GM18505 (cell line): ENCODE results near the gene SELENOF.
"Not testable (repeated sequence)": the region's sequence is repeated elsewhere in the genome, so short reads cannot be mapped to it uniquely, and the experiment has no call there.

Experiments used
- ATAC-seq: cut with Tn5 transposase; IDR thresholded peaks from one replicate; pipeline ENCODE4 v1.9.1; 2021; ENCODE audit not compliant: unreplicated experiment
- POLR2A ChIP-seq: IDR thresholded peaks from 4 replicates; pipeline ENCODE4 v1.6.1; 2011; ENCODE audit warnings: borderline replicate concordance; ENCODE audit not compliant: insufficient read depth, insufficient read length; ENCODE audit errors: extremely low read depth

SELENOF gene

GRCh38 chr1:86823386-86823785 lies 90.5 kb downstream of the SELENOF start:
- TF ChIP-seq POLR2A = no peak
- no peak for ATAC-seq

- ATAC-seq = no peak
- TF ChIP-seq POLR2A = no peak
Measured at GRCh38 chr1:86822459-86822858, 91.5 kb downstream of the SELENOF start.

GRCh38 chr1:86821956-86822355 lies 92.0 kb downstream of the SELENOF start:
- TF ChIP-seq POLR2A = no peak

GRCh38 chr1:86819970-86820369 lies 94.0 kb downstream of the SELENOF start:
- ATAC-seq = not testable (repeated sequence)

More at GRCh38 chr1:86821956-86822355, 92.0 kb downstream of the SELENOF start:
- ATAC-seq = no peak

- ATAC-seq = not testable (repeated sequence)
Measured at GRCh38 chr1:86817246-86817826, 96.6 kb downstream of the SELENOF start.

- ATAC-seq = not testable (repeated sequence)
Measured at GRCh38 chr1:86814118-86814517, 99.8 kb downstream of the SELENOF start.
